Ramos (cell line): ENCODE data around the gene ST6GALNAC6.

Experiments used
- in situ Hi-C: fragments of 300-500 bp; cut with MboI; formaldehyde crosslinking; loops from one replicate; pipeline ENCODE4 v1.14.3; 2022; ENCODE audit warnings: low sequenced_read_pairs; ENCODE audit not compliant: unreplicated experiment

ST6GALNAC6 gene

DNA sequence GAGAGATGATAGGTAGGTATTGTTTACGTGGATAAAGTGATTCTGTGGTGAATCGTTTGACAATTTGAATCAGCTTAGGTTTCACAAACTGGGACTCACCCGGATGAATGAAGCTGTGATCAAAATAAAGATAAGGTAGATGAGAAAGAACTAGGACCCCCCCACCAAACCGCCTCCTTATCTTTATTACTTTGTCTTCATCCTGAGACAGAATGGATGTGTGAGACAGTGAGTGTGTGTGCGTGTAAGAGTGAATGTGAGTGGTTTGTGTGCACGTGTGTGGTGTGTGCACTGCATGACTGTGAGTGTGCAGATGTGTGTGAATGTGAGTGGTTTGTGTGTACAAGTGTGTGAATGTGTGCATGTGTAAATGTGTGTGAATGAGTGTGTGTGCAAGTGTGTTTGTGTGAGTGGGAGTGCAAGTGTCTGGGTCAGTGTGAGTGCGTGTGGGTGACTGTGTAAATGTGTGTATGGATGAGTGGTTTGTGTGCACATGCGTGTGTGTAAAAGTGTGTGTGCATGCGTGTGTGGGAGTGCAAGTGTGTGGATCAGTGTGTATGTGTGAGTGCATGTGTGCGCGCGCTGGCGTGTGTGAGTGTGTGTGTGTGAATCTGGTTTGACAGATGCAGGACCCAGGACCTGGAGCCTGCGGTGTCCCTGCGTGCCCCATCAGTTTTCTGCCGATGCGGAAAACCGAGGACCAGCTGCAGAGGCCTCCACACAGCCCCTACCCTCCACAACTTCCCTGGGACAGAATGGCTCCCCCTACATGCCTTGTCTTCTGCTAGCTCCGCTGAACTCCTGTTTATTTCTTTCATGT lies 33.5 kb downstream of the ST6GALNAC6 start:
- in situ Hi-C loops, result loop anchor here (10.0 to 25.0 kb wide), 3 partner anchors 131 to 354 kb away; partner anchors contain the start of gene TOR2A

DNA sequence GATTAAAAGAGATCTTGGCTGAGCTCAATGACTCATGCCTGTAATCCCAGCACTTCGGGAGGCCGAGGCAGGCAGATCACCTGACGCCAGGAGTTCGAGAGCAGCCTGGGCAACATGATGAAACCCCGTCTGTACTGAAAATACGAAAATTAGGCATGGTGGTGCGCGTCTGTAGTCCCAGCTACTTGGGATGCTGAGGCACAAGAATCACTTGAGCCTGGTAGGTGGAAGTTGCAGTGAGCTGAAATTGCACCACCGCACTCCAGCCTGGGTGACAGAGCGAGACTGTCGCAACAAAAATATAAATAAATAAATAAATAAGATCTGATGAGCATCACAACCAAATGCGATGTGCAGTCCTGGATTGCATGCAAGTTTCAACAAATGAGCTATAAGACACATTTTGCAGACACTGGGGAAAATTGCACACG lies 36.2 kb downstream of the ST6GALNAC6 start:
- in situ Hi-C loops, result loop anchor here (10.0 to 25.0 kb wide), 3 partner anchors 128 to 351 kb away; partner anchors contain the start of gene TOR2A

DNA sequence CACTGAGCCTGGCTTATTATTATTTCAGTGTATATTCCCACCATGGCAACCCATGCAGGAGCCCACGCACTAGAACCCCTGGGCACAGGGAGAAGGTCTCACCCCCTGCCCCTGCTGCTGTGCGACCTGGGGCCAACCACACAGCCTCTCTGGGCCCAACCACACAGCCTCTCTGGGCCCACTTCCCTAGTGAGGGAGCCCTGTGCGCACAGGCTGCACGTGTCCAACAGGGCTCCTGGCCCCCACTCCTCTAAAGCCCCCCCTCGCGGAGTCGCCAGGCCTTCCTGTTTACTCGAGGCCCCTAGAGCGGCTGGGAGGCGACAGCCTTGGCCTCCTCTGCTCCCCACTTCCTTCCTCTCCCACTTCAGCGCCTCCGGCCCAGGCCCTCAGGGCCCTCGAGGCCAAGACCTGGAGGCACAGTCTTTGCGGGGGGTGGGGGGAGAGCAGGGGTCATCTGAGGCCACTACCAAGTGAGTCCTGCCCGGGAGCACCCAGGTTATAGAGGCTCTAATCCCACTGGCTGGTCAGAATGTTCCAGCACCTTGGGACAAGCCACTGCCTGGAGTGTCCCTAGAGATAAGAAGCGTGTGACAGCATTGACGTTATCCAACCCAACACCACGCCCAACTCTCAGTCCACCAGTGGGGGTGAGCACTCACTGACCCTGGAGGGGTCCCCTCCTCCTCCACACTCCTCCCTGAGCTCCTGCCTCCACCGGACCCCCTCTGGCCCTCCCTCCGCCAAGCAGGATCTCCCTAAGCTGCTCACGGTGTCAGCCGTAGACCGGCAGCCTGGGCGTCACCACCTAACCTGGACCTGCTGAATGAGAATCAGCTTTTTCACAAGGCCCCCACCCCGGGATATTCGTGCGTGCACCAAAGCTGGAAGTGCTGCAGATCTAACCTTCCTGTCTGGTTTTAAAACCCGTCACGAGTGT lies 37.1 kb downstream of the ST6GALNAC6 start:
- in situ Hi-C loops, result loop anchor here (10.0 to 25.0 kb wide), 3 partner anchors 128 to 350 kb away; partner anchors contain the start of gene TOR2A

DNA sequence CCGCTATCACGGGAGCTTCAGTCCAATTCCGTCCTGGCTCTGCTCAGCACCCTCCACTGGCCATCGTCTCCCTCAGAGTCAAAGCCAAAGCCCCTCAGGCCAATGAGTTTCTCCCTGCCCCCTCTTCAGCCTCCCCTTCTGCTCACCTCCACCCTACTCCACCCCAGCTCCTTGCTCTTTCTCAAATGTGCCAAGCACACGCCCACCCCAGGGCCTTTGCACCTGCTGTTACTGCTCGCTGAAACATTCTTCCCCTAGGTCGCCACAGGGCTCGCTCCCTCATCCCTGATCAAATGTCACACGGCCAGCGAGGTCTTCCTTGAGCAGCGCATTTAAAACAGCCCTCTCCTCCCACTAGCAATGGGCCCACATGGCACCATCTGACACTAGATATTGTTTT lies 38.6 kb downstream of the ST6GALNAC6 start:
- in situ Hi-C loops, result loop anchor here (10.0 to 25.0 kb wide), 3 partner anchors 126 to 348 kb away; partner anchors contain the start of gene TOR2A

DNA sequence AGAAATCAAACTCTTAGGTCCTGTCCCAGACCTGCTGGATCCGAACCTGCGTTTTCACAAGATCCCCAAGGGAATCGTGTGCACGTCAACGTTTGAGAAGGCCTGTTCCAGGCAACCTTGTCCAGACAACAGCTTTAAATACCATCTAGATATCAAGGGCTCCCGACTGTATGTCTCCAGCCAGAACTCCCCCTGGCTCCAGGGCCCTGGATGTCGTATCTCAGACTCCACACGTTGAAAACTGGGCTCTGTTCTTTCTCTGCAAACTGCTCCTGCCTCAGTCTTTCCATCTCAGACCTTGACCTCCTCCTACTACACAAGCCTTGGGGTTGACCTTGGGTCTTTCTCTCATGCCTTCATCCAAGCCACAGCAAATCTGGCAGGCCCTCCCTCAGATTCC lies 39.1 kb downstream of the ST6GALNAC6 start:
- in situ Hi-C loops, result loop anchor here (10.0 to 25.0 kb wide), 3 partner anchors 125 to 348 kb away; partner anchors contain the start of gene TOR2A

DNA sequence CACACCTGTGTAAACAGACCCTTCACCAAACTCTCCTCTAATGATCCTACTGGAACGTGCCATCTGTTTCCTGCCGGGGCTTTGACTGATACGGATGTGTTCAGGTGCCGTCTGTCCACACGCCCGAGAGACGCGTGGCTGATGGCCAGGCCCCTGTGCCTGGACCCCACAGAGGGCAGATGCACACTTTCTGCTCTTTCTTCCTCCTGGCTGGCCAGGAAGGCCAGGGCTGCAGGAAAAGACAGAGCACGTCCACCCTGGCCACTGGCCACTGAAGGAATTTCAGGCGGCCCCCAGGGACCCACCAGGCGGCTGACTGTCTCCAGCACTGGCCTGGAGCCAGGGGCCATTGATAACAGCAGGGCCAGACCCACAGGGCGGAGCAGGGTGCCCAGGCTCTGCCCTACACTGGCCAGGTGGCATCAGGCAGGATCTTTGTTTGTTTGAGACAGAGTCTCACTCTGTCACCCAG lies 41.3 kb downstream of the ST6GALNAC6 start:
- in situ Hi-C loops, result loop anchor here (25.0 kb wide), 2 partner anchors 271 to 346 kb away; no protein-coding TSS in a partner anchor

DNA sequence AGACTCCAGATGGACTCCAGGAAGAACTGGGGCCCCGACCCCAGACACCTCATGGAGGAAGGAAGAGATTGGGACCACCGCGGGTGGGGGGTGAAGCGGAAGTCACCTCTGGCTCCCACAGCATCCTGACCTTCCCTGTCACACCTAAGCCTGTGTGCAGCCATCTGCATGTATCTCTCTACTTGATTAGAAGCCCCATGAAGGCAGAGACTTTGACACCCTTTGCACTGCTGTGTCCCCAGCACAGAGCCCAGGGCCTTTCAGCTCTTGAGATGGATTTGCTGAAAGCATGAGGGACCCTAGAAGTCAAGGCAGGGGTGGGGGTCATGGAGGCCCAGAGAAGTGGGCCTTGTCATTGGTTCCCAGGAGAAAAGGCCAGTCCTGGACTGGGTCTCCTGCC lies 42.1 kb downstream of the ST6GALNAC6 start:
- in situ Hi-C loops, result loop anchor here (25.0 kb wide), 2 partner anchors 270 to 345 kb away; no protein-coding TSS in a partner anchor

DNA sequence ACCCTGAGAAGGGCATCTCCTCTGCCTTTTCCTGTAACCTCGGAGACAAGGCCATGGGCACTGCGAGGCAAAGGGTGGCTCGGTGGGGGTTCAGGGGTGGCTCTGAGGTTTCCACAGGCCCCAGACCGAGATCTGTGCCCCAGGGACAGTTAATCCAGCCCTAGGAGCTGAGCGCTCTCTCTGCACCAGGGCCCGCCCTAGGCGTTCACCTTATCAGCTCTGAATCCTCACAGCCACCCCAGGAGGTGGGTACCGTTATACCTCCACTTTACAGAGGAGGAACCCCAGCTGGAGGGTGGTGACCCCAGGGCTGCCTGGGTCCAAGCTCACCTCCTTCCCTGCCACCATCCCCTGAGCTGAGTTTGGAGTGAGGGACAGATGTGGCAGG lies 42.7 kb downstream of the ST6GALNAC6 start:
- in situ Hi-C loops, result loop anchor here (25.0 kb wide), 2 partner anchors 269 to 344 kb away; no protein-coding TSS in a partner anchor

DNA sequence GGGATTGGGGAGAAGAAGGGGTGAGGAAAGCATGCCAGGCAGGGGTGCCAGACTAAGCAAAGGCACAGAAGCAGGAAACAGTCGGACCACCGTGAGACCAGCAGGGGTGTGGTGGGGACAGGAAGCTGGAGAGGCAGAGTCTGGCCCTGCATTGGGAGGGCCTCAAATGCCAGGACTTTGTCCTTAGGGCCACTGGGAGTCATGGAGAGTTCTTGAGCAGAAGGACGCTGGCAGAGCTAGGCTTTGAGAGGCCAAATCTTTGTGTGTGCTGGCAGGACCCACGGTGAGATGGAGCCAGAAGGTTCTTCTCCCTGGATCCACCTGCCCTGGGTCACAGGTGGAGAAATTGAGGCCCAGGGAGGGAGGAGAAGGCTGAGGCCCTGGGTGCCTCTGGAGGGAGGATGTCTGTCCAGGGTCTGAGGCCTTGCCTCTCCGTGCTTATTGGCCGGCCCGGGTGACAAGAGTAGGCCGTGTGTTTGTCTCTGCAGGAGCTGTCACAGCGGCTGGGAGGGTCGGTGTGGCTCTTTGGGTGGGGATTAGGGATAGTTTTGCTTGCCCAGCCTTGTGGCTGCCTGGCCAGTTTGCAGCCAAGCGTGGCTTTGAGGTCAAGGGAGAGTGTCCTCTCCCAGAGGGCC lies 43.2 kb downstream of the ST6GALNAC6 start:
- in situ Hi-C loops, result loop anchor here (25.0 kb wide), 2 partner anchors 269 to 344 kb away; no protein-coding TSS in a partner anchor

DNA sequence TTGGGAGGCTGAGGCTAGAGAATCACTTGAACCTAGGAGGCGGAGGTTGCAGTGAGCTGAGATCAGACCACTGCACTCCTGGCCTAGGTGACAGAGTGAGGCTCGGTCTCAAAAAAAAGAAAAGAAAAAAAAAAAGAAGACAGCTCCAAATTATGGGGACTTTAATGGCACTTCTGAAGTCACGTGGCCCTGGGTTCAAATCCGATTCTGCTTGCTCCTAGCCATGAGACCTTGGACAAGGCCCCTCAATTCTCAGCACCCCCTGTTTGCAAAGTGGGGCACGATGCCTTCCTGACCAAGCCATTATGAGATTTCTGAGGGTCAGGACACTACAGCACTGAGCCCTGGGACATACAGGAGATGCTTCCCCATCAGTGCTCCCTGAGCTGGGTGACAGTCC lies 43.9 kb downstream of the ST6GALNAC6 start:
- in situ Hi-C loops, result loop anchor here (25.0 kb wide), 2 partner anchors 268 to 343 kb away; no protein-coding TSS in a partner anchor

DNA sequence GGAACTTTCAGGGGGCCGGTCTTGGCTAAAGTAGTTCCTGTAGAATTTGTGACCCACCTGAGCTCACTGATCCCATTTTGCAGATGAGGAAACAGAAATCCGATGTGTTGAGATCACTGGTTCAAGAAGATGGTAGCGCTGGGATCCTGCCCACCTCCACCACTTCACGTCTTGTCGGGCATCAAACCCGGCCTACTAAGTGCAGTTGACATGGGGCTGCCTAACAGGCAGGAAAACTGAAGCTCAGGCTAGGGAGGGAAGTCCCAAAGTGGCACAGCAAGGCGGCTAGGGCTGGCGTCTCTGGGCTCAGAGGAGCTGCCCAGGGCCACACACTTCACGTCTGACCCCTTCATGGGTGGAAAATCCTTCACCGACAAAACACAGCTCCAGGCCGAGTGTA lies 44.4 kb downstream of the ST6GALNAC6 start:
- in situ Hi-C loops, result loop anchor here (25.0 kb wide), 2 partner anchors 268 to 343 kb away; no protein-coding TSS in a partner anchor

DNA sequence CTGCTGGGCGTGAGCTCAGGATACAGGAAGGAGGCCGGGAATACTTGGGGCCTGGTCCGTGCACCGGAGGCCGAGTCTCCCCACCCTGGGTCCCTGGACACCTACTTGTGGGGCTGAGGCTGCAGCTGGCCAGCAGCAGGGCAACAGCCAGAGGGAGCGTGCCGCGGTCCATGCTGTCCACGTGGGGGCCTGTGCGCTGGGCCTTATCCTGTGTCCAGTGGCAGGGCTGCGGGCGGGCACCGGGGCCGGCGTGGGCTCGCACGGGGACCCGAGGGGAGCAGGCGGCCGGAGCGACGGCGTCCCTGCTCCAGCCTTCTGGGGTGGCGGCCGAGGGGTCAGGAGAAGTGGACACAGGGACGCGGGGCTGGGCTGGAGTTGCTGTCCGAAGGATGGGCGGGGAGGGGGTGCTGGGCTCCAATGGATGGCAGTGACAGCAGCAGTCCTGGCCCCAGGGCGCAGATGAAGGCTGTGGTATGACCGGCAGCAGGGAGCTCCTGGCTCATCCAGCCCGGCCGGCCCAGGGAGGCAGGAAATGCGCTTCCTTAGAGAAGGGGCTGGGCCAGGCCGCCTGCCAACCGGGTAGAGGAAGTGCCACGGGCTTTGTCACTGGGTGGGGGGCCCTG lies 45.1 kb downstream of the ST6GALNAC6 start, which contains the start of gene ENG:
Gene ENG, minus strand, starts transcription at position 475 of the 623 bp plus-strand sequence. Its CDS starts 303 bp downstream, at position 172.
- in situ Hi-C loops, result loop anchor here (25.0 kb wide), 2 partner anchors 267 to 342 kb away; no protein-coding TSS in a partner anchor

DNA sequence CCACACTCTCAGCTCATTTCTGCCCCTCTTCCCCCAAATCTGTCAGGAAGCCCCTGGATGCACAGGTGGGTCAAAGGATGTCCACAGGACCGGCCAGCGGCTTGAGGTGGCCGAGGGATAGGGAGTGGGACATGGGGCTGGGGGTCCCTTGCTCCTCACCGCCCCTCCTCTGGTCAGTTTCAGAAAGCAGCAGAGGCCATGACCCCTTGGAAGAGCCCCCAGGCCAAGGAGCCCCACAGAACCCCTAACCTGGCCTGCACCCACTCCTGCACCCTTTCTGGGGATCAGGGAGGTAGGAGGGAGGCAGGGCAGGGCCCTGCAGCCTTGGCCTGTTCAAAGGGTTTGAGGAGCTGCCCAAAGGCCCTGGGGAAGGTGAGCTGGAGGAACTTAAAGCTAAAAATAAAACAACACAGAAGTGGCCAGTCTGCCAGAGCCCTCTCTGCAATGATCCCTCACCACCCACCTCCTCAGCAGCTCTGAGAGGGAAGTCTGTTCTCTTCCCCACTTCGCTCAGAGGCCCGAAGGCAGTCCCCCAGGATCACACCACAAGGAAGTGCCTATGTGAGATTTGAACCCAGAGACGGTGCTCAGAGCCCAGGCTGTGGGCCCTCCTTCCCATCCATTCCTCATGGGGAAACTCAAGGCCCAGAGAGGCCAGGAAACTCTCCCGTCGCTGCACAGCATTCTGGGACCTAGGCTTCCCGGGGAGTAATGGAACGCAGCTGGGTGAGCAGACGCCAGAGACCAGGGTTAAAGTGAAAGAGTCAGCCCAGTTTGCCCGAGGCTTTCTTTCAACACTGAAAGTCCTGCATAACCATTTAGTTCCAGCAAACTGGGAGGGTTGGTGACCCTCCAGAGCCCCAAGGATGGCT lies 45.9 kb downstream of the ST6GALNAC6 start:
- in situ Hi-C loops, result loop anchor here (25.0 kb wide), 2 partner anchors 266 to 341 kb away; no protein-coding TSS in a partner anchor

DNA sequence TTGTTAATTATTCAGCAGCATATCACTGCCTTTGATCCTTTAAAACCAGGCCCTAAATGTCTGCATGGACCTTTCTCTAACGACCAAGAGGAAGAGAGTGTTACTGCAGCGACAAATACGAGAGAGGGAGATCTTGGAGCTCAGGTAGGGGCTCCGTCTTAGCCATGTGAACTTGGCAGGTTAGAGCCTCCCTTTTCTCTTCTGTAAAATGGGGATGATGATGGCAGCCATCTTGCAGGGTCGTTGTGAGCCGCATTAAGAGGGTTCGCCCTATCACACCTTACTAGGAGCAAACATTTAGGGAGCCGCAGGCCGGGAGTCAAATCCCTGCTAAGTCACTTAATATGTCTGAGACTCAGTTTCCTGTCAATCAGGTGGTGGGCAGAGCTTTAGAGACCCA lies 46.6 kb downstream of the ST6GALNAC6 start:
- in situ Hi-C loops, result loop anchor here (25.0 kb wide), 2 partner anchors 266 to 341 kb away; no protein-coding TSS in a partner anchor

DNA sequence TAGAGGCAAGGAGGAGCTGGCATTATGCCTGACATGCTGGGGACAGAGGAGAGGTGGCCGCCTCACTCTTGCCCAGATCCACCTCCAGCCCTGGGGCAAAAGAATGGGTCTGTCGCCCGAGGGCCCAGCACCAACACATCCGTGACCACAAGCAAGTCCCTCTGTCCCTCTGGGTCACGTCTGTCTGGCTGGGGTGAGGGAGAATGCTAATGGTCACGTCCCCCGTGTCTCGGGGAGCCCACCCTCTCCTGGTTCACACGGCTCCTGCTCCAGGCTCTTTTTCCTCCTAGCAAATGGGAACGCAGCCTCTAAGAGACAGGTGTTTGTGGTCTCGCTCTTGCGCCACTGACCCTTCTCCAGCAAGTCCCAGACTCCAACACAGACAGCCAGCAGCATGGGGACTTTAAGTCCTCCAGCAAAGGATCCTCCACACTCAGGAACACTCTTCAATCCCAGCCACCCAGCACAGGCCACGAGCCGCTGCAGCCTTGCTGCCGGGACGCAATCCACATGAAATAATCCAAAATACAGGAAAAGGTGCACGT lies 49.0 kb downstream of the ST6GALNAC6 start:
- in situ Hi-C loops, result loop anchor here (25.0 kb wide), 2 partner anchors 263 to 338 kb away; no protein-coding TSS in a partner anchor

DNA sequence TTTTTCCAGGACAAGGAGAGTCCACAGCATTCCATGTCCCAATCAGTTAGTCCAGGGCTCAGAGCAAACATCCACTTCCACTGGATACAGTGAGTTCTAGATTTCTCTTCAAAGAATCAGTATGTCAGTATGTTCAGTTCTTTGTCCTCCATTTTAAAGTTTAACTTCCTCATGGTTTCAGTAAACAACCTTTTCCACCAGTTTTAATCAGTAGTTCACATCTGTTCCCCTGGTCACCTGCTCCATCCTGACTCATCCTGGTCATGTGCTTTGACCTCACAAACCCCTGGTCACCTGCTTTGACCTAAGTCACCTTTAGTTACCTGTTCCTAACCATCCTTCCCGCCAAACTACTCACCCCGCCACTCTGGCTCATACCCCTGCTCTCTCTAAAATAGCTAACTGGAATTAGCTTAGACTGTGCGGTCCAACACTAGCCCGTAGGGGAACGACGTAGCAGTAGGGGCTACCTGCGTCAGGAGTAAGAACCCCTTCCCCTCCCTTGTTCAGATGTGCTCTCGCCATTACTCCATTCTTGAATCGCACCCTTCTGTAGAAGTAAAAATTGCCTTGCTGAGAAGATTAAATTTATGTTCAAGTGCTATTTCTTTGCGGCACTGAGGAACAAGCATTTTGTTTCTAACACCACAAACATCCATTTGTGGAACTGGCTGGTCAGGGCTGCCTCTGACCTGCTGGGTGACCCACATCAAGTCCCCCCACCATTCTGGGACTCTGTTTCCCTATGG lies 50.5 kb downstream of the ST6GALNAC6 start:
- in situ Hi-C loops, result no loop called here
